OCI-LY3 (cell line): Measurements from ENCODE around the gene QKI.
"Not testable (repeated sequence)": the region's sequence is repeated elsewhere in the genome, so short reads cannot be mapped to it uniquely, and the experiment has no call there.

Source experiments
- H2AFZ ChIP-seq: fragments of 200-600, 300-600 bp; shearing (Covaris generic); 2 replicates; pipeline ENCODE4 v1.6.0; 2014; ENCODE audit warnings: antibody characterized with exemption, low read depth, low read length
- H3K27ac ChIP-seq: fragments of 200-600, 300-600 bp; sonication (generic); 2 replicates; pipeline ENCODE4 v1.5.1; 2014; ENCODE audit warnings: mild to moderate bottlenecking, low read length, moderate library complexity, mixed read lengths
- H3K27me3 ChIP-seq: fragments of 200-600, 300-600 bp; sonication (generic); 2 replicates; pipeline ENCODE4 v1.6.1; 2014; ENCODE audit warnings: low read depth, low read length, mixed read lengths
- H3K36me3 ChIP-seq: fragments of 200-600, 300-600 bp; sonication (generic); replicated peaks from 2 replicates; pipeline ENCODE3; 2014; ENCODE audit warnings: low read depth, low read length, mixed read lengths
- H3K4me1 ChIP-seq: fragments of 300-600, 200-600 bp; sonication (generic); 2 replicates; pipeline ENCODE4 v1.6.1; 2014; ENCODE audit warnings: low read length, mixed read lengths
- H3K4me2 ChIP-seq: fragments of 200-600, 300-600 bp; sonication (generic); 2 replicates; pipeline ENCODE4 v1.6.1; 2014; ENCODE audit warnings: low read length, mixed read lengths
- H3K4me3 ChIP-seq: fragments of 300-600, 200-600 bp; sonication (generic); 2 replicates; pipeline ENCODE4 v1.5.1; 2014; ENCODE audit warnings: antibody characterized with exemption, mild to moderate bottlenecking, low read length, moderate library complexity
- H3K79me2 ChIP-seq: fragments of 300-600, 200-600 bp; shearing (Covaris generic); 2 replicates; pipeline ENCODE4 v1.6.1; 2014; ENCODE audit warnings: mild to moderate bottlenecking, low read length, mixed read lengths
- H3K9ac ChIP-seq: fragments of 300-600, 200-600 bp; shearing (Covaris generic); 2 replicates; pipeline ENCODE4 v1.6.0; 2014; ENCODE audit warnings: mild to moderate bottlenecking, low read length, moderate library complexity
- H3K9me3 ChIP-seq: fragments of 200-600, 300-600 bp; shearing (Covaris generic); 2 replicates; pipeline ENCODE4 v1.6.1; 2014; ENCODE audit warnings: low read length, mixed read lengths; ENCODE audit not compliant: insufficient read depth
- H4K20me1 ChIP-seq: fragments of 200-600, 300-600 bp; sonication (generic); 2 replicates; pipeline ENCODE4 v1.6.1; 2016; ENCODE audit warnings: low read length, mixed read lengths; ENCODE audit not compliant: insufficient read depth
- CTCF ChIP-seq: fragments of 200-600, 300-600 bp; sonication (generic); IDR thresholded peaks from 2 replicates; pipeline ENCODE4 v1.5.1; 2014; ENCODE audit warnings: antibody characterized with exemption, low read length, low read depth
- EZH2phosphoT487 ChIP-seq: fragments of 200-600 bp; shearing (Covaris generic); IDR thresholded peaks from 2 replicates; pipeline ENCODE4 v1.6.1; 2018; ENCODE audit warnings: antibody characterized with exemption, mixed run types, low read depth

QKI gene

GRCh38 chr6:163585932-163586437 is 171.5 kb downstream of the QKI start:
- Histone ChIP-seq H3K36me3 (no peaks in the 10 kb centered on the region), H3K4me3 (no peak overlapping the region), H3K9me3 (no peaks in the 10 kb centered on the region), H4K20me1 (no peaks in the 10 kb centered on the region), H3K27ac (no peak overlapping the region), H3K4me1 (no peaks in the 10 kb centered on the region), H3K9ac (no peak overlapping the region), H2AFZ (no peak overlapping the region), H3K27me3 (no peaks in the 10 kb centered on the region), H3K4me2 (no peak overlapping the region), H3K79me2 (no peaks in the 10 kb centered on the region)
- TF ChIP-seq CTCF (no peak), EZH2phosphoT487 (no peak)

DNA sequence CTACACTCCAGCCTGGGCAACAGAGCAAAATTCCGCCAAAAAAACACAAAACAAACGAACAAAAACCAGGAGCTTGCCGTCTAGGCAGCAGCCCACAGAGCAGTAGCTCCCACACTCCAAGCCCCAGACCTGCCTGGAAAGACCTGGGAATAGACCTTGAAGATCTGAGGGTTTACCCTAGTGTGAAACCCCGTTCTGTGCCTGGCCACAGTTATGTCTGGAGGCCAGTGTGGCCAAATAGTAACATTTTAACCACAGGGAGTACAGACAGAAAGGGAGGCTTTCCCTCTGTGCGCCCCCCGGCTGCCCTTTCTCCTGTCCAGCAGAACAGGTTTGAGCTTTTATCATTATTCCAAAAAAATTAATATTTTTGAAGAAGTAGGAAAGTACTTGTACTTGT is 172.4 kb downstream of the QKI start:
- Histone ChIP-seq H3K9me3 (no peaks in the 10 kb centered on the region), H3K36me3 (no peaks in the 10 kb centered on the region), H3K4me2 (no peak overlapping the region), H3K4me1 (no peaks in the 10 kb centered on the region), H3K27me3 (no peaks in the 10 kb centered on the region), H3K79me2 (no peaks in the 10 kb centered on the region), H2AFZ (no peak overlapping the region), H3K27ac (no peak overlapping the region), H3K9ac (no peak overlapping the region), H4K20me1 (no peaks in the 10 kb centered on the region), H3K4me3 (no peak overlapping the region)
- TF ChIP-seq EZH2phosphoT487, result no peak
- no peak for TF ChIP-seq CTCF

- no peak overlapping the region for H2AFZ ChIP-seq
- H3K27ac ChIP-seq, result no peak overlapping the region
- H3K79me2 ChIP-seq, result no peaks in the 10 kb centered on the region
- no peak overlapping the region for H3K4me2 ChIP-seq
- H3K36me3 ChIP-seq, result no peaks in the 10 kb centered on the region
- no peak overlapping the region for H3K4me3 ChIP-seq
- no peaks in the 10 kb centered on the region for H3K4me1 ChIP-seq
- no peaks in the 10 kb centered on the region for H3K27me3 ChIP-seq
- H3K9ac ChIP-seq, result no peak overlapping the region
- no peaks in the 10 kb centered on the region for H4K20me1 ChIP-seq
- TF ChIP-seq CTCF (no peak), EZH2phosphoT487 (no peak)
- 0 out of 2 replicates have a peak, but pooled peaks cover 5% of the 10 kb centered on the region for H3K9me3 ChIP-seq
Measured at GRCh38 chr6:163588220-163588919, 173.9 kb downstream of the QKI start.

GRCh38 chr6:163589387-163589786 is 174.9 kb downstream of the QKI start:
- TF ChIP-seq EZH2phosphoT487, result no peak
- no peak for TF ChIP-seq CTCF
- no peak overlapping the region for H3K4me2 ChIP-seq
- H4K20me1 ChIP-seq, result no peaks in the 10 kb centered on the region
- no peaks in the 10 kb centered on the region for H3K4me1 ChIP-seq
- no peak overlapping the region for H2AFZ ChIP-seq
- H3K36me3 ChIP-seq, result no peaks in the 10 kb centered on the region
- no peaks in the 10 kb centered on the region for H3K79me2 ChIP-seq
- H3K9me3 ChIP-seq, result 0 out of 2 replicates have a peak, but pooled peaks cover 5% of the 10 kb centered on the region
- H3K4me3 ChIP-seq, result no peak overlapping the region
- H3K27ac ChIP-seq, result no peak overlapping the region
- H3K27me3 ChIP-seq, result no peaks in the 10 kb centered on the region
- no peak overlapping the region for H3K9ac ChIP-seq

GRCh38 chr6:163590132-163590531 is 175.6 kb downstream of the QKI start:
- H3K9ac ChIP-seq, H2AFZ ChIP-seq, H3K27me3 ChIP-seq, H3K27ac ChIP-seq, H3K4me2 ChIP-seq, H3K9me3 ChIP-seq, H3K4me1 ChIP-seq, H3K36me3 ChIP-seq, H3K4me3 ChIP-seq, H3K79me2 ChIP-seq, H4K20me1 ChIP-seq: not testable (repeated sequence)
